ENCODE results near the gene PSEN1.

DNA sequence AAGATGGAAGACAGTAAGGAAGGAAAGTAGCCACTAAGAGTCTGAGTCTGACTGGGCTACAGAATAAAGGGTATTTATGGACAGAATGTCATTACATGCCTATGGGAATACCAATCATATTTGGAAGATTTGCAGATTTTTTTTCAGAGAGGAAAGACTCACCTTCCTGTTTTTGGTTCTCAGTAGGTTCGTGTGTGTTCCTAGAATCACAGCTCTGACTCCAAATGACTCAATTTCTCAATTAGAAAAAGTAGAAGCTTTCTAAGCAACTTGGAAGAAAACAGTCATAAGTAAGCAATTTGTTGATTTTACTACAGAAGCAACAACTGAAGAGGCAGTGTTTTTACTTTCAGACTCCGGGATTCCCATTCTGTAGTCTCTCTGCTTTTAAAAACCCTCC, 85.6 kb downstream of the PSEN1 start:
- TF ChIP-seq, protein P1, sequence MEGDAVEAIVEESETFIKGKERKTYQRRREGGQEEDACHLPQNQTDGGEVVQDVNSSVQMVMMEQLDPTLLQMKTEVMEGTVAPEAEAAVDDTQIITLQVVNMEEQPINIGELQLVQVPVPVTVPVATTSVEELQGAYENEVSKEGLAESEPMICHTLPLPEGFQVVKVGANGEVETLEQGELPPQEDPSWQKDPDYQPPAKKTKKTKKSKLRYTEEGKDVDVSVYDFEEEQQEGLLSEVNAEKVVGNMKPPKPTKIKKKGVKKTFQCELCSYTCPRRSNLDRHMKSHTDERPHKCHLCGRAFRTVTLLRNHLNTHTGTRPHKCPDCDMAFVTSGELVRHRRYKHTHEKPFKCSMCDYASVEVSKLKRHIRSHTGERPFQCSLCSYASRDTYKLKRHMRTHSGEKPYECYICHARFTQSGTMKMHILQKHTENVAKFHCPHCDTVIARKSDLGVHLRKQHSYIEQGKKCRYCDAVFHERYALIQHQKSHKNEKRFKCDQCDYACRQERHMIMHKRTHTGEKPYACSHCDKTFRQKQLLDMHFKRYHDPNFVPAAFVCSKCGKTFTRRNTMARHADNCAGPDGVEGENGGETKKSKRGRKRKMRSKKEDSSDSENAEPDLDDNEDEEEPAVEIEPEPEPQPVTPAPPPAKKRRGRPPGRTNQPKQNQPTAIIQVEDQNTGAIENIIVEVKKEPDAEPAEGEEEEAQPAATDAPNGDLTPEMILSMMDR (IDR thresholded peaks at IDR 0.05), result no peak
- TF ChIP-seq CEBPB (IDR thresholded peaks at IDR 0.05) (no peak), RAD21 (conservative IDR thresholded peaks at IDR 0.05 in 1 of 2, IDR thresholded peaks at IDR 0.05 in 1 of 2) (no peak), MAFK (IDR thresholded peaks at IDR 0.05; ENCODE audit: partially characterized antibody) (no peak), ZC3H11A (IDR thresholded peaks at IDR 0.05) (no peak), MYC (IDR thresholded peaks at IDR 0.05; ENCODE audit: borderline replicate concordance, low read length) (no peak), SREBF2 (IDR thresholded peaks at IDR 0.05) (no peak), CHD2 (IDR thresholded peaks at IDR 0.05; ENCODE audit: low read length, partially characterized antibody) (no peak), ESRRA (IDR thresholded peaks at IDR 0.05; ENCODE audit: borderline replicate concordance, low read length) (no peak), POLR2A (IDR thresholded peaks at IDR 0.05; ENCODE audit: low read length) (no peak), ZFP36 (IDR thresholded peaks at IDR 0.05; ENCODE audit: borderline replicate concordance, partially characterized antibody) (no peak)
- TF ChIP-seq, protein P2, sequence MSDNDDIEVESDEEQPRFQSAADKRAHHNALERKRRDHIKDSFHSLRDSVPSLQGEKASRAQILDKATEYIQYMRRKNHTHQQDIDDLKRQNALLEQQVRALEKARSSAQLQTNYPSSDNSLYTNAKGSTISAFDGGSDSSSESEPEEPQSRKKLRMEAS (IDR thresholded peaks at IDR 0.05), result no peak
